IPS DF 6.9 (cell line): Measurements from ENCODE around the gene GRK5.
"Not testable (repeated sequence)": the region's sequence is repeated elsewhere in the genome, so short reads cannot be mapped to it uniquely, and the experiment has no call there.

Experiments
- DNase-seq: peaks from one replicate; pipeline ENCODE4 v3.0.0-alpha.2; 2013; ENCODE audit warnings: low read depth, low spot score
- H3K27ac ChIP-seq: one replicate; pipeline ENCODE4 v1.5.1; 2013; ENCODE audit warnings: low read length, control low read depth
- H3K27me3 ChIP-seq: 2 replicates; pipeline ENCODE4 v1.6.1; 2013; ENCODE audit warnings: mild to moderate bottlenecking, low read length; ENCODE audit not compliant: control insufficient read depth, insufficient read depth
- H3K36me3 ChIP-seq: 2 replicates; pipeline ENCODE4 v1.6.1; 2013; ENCODE audit warnings: low read length; ENCODE audit not compliant: control insufficient read depth, insufficient read depth
- H3K4me1 ChIP-seq: 2 replicates; pipeline ENCODE4 v1.6.1; 2013; ENCODE audit warnings: low read length; ENCODE audit not compliant: control insufficient read depth, insufficient read depth
- H3K4me3 ChIP-seq: 2 replicates; pipeline ENCODE4 v1.5.1; 2013; ENCODE audit warnings: mild to moderate bottlenecking, low read length
- H3K9me3 ChIP-seq: 2 replicates; pipeline ENCODE4 v1.6.1; 2013; ENCODE audit warnings: low read length, inconsistent platforms; ENCODE audit not compliant: control insufficient read depth, insufficient read depth
- WGBS: extraction: QIAGEN DNeasy Blood & Tissue Kit; methylation state at CpG from one replicate; pipeline ENCODE4 v1.1.7; 2013; ENCODE audit warnings: mixed read lengths, missing lambda C conversion rate; ENCODE audit not compliant: insufficient read length, insufficient coverage; 5-methylcytosine and 5-hydroxymethylcytosine counted together

The GRK5 gene

GRCh38 chr10:119272338-119272734 lies 65.0 kb downstream of the GRK5 start:
- no CpG with 5 or more reads among the region's 7 CpGs for WGBS
- not testable (repeated sequence) for H3K36me3 ChIP-seq, DNase-seq, H3K4me1 ChIP-seq, H3K27ac ChIP-seq, H3K27me3 ChIP-seq, H3K4me3 ChIP-seq, H3K9me3 ChIP-seq

- WGBS: no CpG with 5 or more reads among the region's 9 CpGs
- H3K4me1 ChIP-seq: peaks cover 2% of the 10 kb centered on the region; the same call in 1 of the 2 replicates
- DNase-seq: no peak
Observed at GRCh38 chr10:119272736-119273135, 65.4 kb downstream of the GRK5 start.

GRCh38 chr10:119273413-119273812 lies 66.0 kb downstream of the GRK5 start:
- no CpG with 5 or more reads among the region's 8 CpGs for WGBS
- H3K4me3 ChIP-seq: no peak overlapping the region
- H3K27ac ChIP-seq: no peak overlapping the region
- no peaks in the 10 kb centered on the region for H3K9me3 ChIP-seq
- H3K4me1 ChIP-seq: peaks cover 2% of the 10 kb centered on the region; the same call in 1 of the 2 replicates
- H3K27me3 ChIP-seq: no peaks in the 10 kb centered on the region
- no peak for DNase-seq
- H3K36me3 ChIP-seq: no peaks in the 10 kb centered on the region

More at GRCh38 chr10:119272736-119273135, 65.4 kb downstream of the GRK5 start:
- Histone ChIP-seq H3K27ac (no peak overlapping the region), H3K9me3 (no peaks in the 10 kb centered on the region), H3K27me3 (no peaks in the 10 kb centered on the region), H3K4me3 (no peak overlapping the region), H3K36me3 (no peaks in the 10 kb centered on the region)

- no peak overlapping the region for H3K27ac ChIP-seq
- H3K4me3 ChIP-seq: no peak overlapping the region
- no peaks in the 10 kb centered on the region for H3K36me3 ChIP-seq
- no CpG with 5 or more reads among the region's 4 CpGs for WGBS
- DNase-seq: no peak
- H3K4me1 ChIP-seq: peaks cover 2% of the 10 kb centered on the region; the same call in 1 of the 2 replicates
- H3K9me3 ChIP-seq: no peaks in the 10 kb centered on the region
- no peaks in the 10 kb centered on the region for H3K27me3 ChIP-seq
Observed at GRCh38 chr10:119274519-119275045, 67.2 kb downstream of the GRK5 start.

- DNase-seq: no peak
- Histone ChIP-seq H3K27ac (no peak overlapping the region), H3K36me3 (no peaks in the 10 kb centered on the region), H3K4me1 (peaks cover 2% of the 10 kb centered on the region; the same call in 1 of the 2 replicates), H3K4me3 (no peak overlapping the region), H3K27me3 (no peaks in the 10 kb centered on the region), H3K9me3 (no peaks in the 10 kb centered on the region)
- WGBS: no CpG with 5 or more reads among the region's 5 CpGs
Observed at GRCh38 chr10:119275085-119275484, 67.7 kb downstream of the GRK5 start.

GRCh38 chr10:119276194-119276593 lies 68.8 kb downstream of the GRK5 start:
- not testable (repeated sequence) for H3K4me3 ChIP-seq, H3K27me3 ChIP-seq, H3K27ac ChIP-seq, DNase-seq, H3K36me3 ChIP-seq, H3K9me3 ChIP-seq, H3K4me1 ChIP-seq
- no CpG with 5 or more reads among the region's 4 CpGs for WGBS

- Histone ChIP-seq H3K4me1 (peaks cover 2% of the 10 kb centered on the region; the same call in 1 of the 2 replicates), H3K27ac (no peak overlapping the region)
- no CpG with 5 or more reads among the region's 14 CpGs for WGBS
Observed at GRCh38 chr10:119278126-119278709, 70.8 kb downstream of the GRK5 start.

GRCh38 chr10:119279441-119279840 lies 72.1 kb downstream of the GRK5 start:
- no peaks in the 10 kb centered on the region for H3K9me3 ChIP-seq
- H3K4me1 ChIP-seq: peaks cover 2% of the 10 kb centered on the region; the same call in 1 of the 2 replicates
- no peaks in the 10 kb centered on the region for H3K27me3 ChIP-seq
- no peak overlapping the region for H3K4me3 ChIP-seq
- H3K36me3 ChIP-seq: no peaks in the 10 kb centered on the region
- DNase-seq: no peak
- no CpG with 5 or more reads among the region's 10 CpGs for WGBS
- no peak overlapping the region for H3K27ac ChIP-seq

More at GRCh38 chr10:119278126-119278709, 70.8 kb downstream of the GRK5 start:
- Histone ChIP-seq H3K27me3 (no peaks in the 10 kb centered on the region), H3K36me3 (no peaks in the 10 kb centered on the region), H3K4me3 (no peak overlapping the region), H3K9me3 (no peaks in the 10 kb centered on the region)
- DNase-seq: no peak

GRCh38 chr10:119281581-119282071 lies 74.3 kb downstream of the GRK5 start:
- no peak overlapping the region for H3K4me3 ChIP-seq
- H3K27me3 ChIP-seq: no peaks in the 10 kb centered on the region
- H3K9me3 ChIP-seq: no peaks in the 10 kb centered on the region
- no CpG with 5 or more reads among the region's 13 CpGs for WGBS
- H3K4me1 ChIP-seq: no peaks in the 10 kb centered on the region
- H3K27ac ChIP-seq: no peak overlapping the region
- DNase-seq: no peak
- H3K36me3 ChIP-seq: no peaks in the 10 kb centered on the region

- H3K27me3 ChIP-seq: no peaks in the 10 kb centered on the region
- no peak overlapping the region for H3K27ac ChIP-seq
- DNase-seq: no peak
- no peaks in the 10 kb centered on the region for H3K4me1 ChIP-seq
- no peak overlapping the region for H3K4me3 ChIP-seq
- no CpG with 5 or more reads among the region's 9 CpGs for WGBS
- no peaks in the 10 kb centered on the region for H3K36me3 ChIP-seq
- H3K9me3 ChIP-seq: no peaks in the 10 kb centered on the region
Observed at GRCh38 chr10:119282446-119282845, 75.1 kb downstream of the GRK5 start.

GRCh38 chr10:119283387-119283786 lies 76.0 kb downstream of the GRK5 start:
- Histone ChIP-seq H3K27me3 (no peaks in the 10 kb centered on the region), H3K27ac (no peak overlapping the region), H3K4me3 (no peak overlapping the region), H3K36me3 (no peaks in the 10 kb centered on the region), H3K4me1 (no peaks in the 10 kb centered on the region), H3K9me3 (no peaks in the 10 kb centered on the region)
- no peak for DNase-seq
- WGBS: no CpG with 5 or more reads among the region's 5 CpGs
